PFSK-1 (cell line): ENCODE measurements around the gene TMIGD1.
A peak's percentile ranks its signal among the peaks of the same experiment; 100 is the strongest.

Experiments used
- FOXP2 ChIP-seq: optimal IDR thresholded peaks from 2 replicates; pipeline ENCODE3; 2011; ENCODE audit warnings: borderline replicate concordance, control low read depth, inconsistent platforms; ENCODE audit not compliant: insufficient read depth; ENCODE audit errors: extremely low read length, extremely low read depth
- POLR2AphosphoS5 ChIP-seq: IDR thresholded peaks from 2 replicates; pipeline ENCODE4 v1.6.1; 2012; ENCODE audit warnings: low read depth, mild to moderate bottlenecking, control low read depth, low read length, moderate library complexity
- REST ChIP-seq, 2 experiments: IDR thresholded peaks; 2 replicates each; pipeline versions ENCODE4 v1.6.1 to v1.8.0; 2011 to 2012; ENCODE audit warnings: low read depth in 2 of 2, low read length in 2 of 2, control low read depth in 1 of 2, inconsistent platforms in 1 of 2, mild to moderate bottlenecking in 1 of 2, moderate library complexity in 1 of 2; ENCODE audit not compliant: insufficient read depth in 1 of 2
- SIN3A ChIP-seq: IDR thresholded peaks from 2 replicates; pipeline ENCODE4 v1.6.1; 2012; ENCODE audit warnings: mild to moderate bottlenecking, low read length, moderate library complexity, borderline replicate concordance; ENCODE audit not compliant: insufficient read depth
- TAF1 ChIP-seq: IDR thresholded peaks from 2 replicates; pipeline ENCODE4 v1.6.1; 2012; ENCODE audit warnings: low read length, control low read depth, borderline replicate concordance; ENCODE audit not compliant: insufficient read depth

TMIGD1 gene

GRCh38 chr17:30376621-30377452 lies 43.0 kb upstream of the TMIGD1 start:
- no peak for TF ChIP-seq REST (IDR thresholded peaks at IDR 0.05; ENCODE audit: insufficient read depth in 1 of 2, low read depth in 2 of 2, low read length in 2 of 2)
- TF ChIP-seq POLR2AphosphoS5: no peak
- TF ChIP-seq FOXP2: no peak
- no peak for TF ChIP-seq TAF1
- peak; percentile 23; the same call in 1 of the 2 replicates for TF ChIP-seq SIN3A

GRCh38 chr17:30375661-30376060 lies 41.8 kb upstream of the TMIGD1 start:
- no peak for TF ChIP-seq FOXP2

GRCh38 chr17:30372755-30373154 lies 38.9 kb upstream of the TMIGD1 start:
- TF ChIP-seq REST (IDR thresholded peaks at IDR 0.05; ENCODE audit: insufficient read depth in 1 of 2, low read depth in 2 of 2, low read length in 2 of 2) (no peak), FOXP2 (no peak), TAF1 (no peak), POLR2AphosphoS5 (no peak), SIN3A (no peak)

GRCh38 chr17:30369995-30370394 lies 36.1 kb upstream of the TMIGD1 start:
- no peak for TF ChIP-seq SIN3A
- no peak for TF ChIP-seq FOXP2
- TF ChIP-seq REST (IDR thresholded peaks at IDR 0.05; ENCODE audit: insufficient read depth in 1 of 2, low read depth in 2 of 2, low read length in 2 of 2): no peak
- no peak for TF ChIP-seq POLR2AphosphoS5
- no peak for TF ChIP-seq TAF1

- TF ChIP-seq SIN3A: no peak
- TF ChIP-seq TAF1: no peak
- TF ChIP-seq POLR2AphosphoS5: no peak
- TF ChIP-seq FOXP2: no peak
- no peak for TF ChIP-seq REST (IDR thresholded peaks at IDR 0.05; ENCODE audit: insufficient read depth in 1 of 2, low read depth in 2 of 2, low read length in 2 of 2)
These were observed 35.3 kb upstream of the TMIGD1 start for GRCh38 chr17:30368912-30369720.
